Inflammatory macrophage (primary cell): ENCODE data around the gene SPSB1.
"Not testable (repeated sequence)": the region's sequence is repeated elsewhere in the genome, so short reads cannot be mapped to it uniquely, and the experiment has no call there.

ENCODE experiments used
- DNase-seq, 2 donors: peaks; one replicate each; pipeline ENCODE4 v3.0.0-alpha.2; 2020 to 2022

SPSB1 gene

GRCh38 chr1:9369964-9370788, 77.5 kb downstream of the SPSB1 start:
- DNase-seq: no peak

- DNase-seq: no peak
Observed at GRCh38 chr1:9371391-9371935, 78.8 kb downstream of the SPSB1 start.

GRCh38 chr1:9371951-9372350, 79.3 kb downstream of the SPSB1 start:
- DNase-seq: no peak

- peak; percentile 50 to 53 for DNase-seq
Observed at GRCh38 chr1:9373619-9374018, 80.9 kb downstream of the SPSB1 start.

- no peak for DNase-seq
Observed at GRCh38 chr1:9374748-9375341, 82.2 kb downstream of the SPSB1 start.

GRCh38 chr1:9375912-9376311, 83.2 kb downstream of the SPSB1 start:
- no peak for DNase-seq

- DNase-seq: no peak
Observed at GRCh38 chr1:9376430-9376829, 83.7 kb downstream of the SPSB1 start.

GRCh38 chr1:9376886-9377333, 84.2 kb downstream of the SPSB1 start:
- no peak for DNase-seq

GRCh38 chr1:9378801-9379200, 86.1 kb downstream of the SPSB1 start:
- DNase-seq: no peak

- no peak for DNase-seq
Observed at GRCh38 chr1:9380711-9381110, 88.0 kb downstream of the SPSB1 start.

- no peak for DNase-seq
Observed at GRCh38 chr1:9382643-9383491, 90.2 kb downstream of the SPSB1 start.

- DNase-seq: no peak
Observed at GRCh38 chr1:9384128-9384527, 91.4 kb downstream of the SPSB1 start.

GRCh38 chr1:9384751-9385245, 92.1 kb downstream of the SPSB1 start:
- no peak for DNase-seq

GRCh38 chr1:9385392-9385791, 92.7 kb downstream of the SPSB1 start:
- DNase-seq: not testable (repeated sequence)

GRCh38 chr1:9385801-9386573, 93.3 kb downstream of the SPSB1 start:
- DNase-seq: no peak

GRCh38 chr1:9388335-9389180, 95.9 kb downstream of the SPSB1 start:
- no peak for DNase-seq

- no peak for DNase-seq
Observed at GRCh38 chr1:9389968-9390367, 97.3 kb downstream of the SPSB1 start.

GRCh38 chr1:9391620-9392019, 98.9 kb downstream of the SPSB1 start:
- no peak for DNase-seq

GRCh38 chr1:9394010-9394409, 101.3 kb downstream of the SPSB1 start:
- no peak for DNase-seq

GRCh38 chr1:9395018-9395417, 102.3 kb downstream of the SPSB1 start:
- no peak for DNase-seq

GRCh38 chr1:9397047-9397446, 104.4 kb downstream of the SPSB1 start:
- DNase-seq: no peak
